ENCODE results near the gene MAOA. TPM values are rescaled to one million over a fixed set of nuclear protein-coding genes. Genes with fewer than 3 reads are reported as not detected.

Gene MAOA
- total RNA-seq, 2 experiments from 2014 or later, result 0.60 to 1.9 TPM

- ATAC-seq (no peak), DNase-seq (no peak)
- ChIA-PET POLR2A (no interaction called here), CTCF (no interaction called here)
- TF ChIP-seq CTCF (IDR thresholded peaks at IDR 0.05), result no peak
- no peaks in the 10 kb centered on the region for H3K9me3 Mint-ChIP-seq
- H3K4me3 Mint-ChIP-seq, result no peak overlapping the region
- no peaks in the 10 kb centered on the region for H3K4me1 Mint-ChIP-seq (ENCODE audit: low read depth)
- H3K36me3 Mint-ChIP-seq (ENCODE audit: low read depth), result no peaks in the 10 kb centered on the region
- H3K27ac Mint-ChIP-seq, result no peak overlapping the region
- intact Hi-C loops (cut with micrococcal nuclease), result no loop called here
- H3K27me3 Mint-ChIP-seq, result no peaks in the 10 kb centered on the region
Observed at GRCh38 chrX:43676971-43677572, 21.0 kb downstream of the MAOA start.

- no peak overlapping the region for H3K27ac Mint-ChIP-seq
- POLR2A ChIA-PET, result no interaction called here
- H3K4me1 Mint-ChIP-seq (ENCODE audit: low read depth), result no peaks in the 10 kb centered on the region
- H3K4me3 Mint-ChIP-seq, result no peak overlapping the region
- no peaks in the 10 kb centered on the region for H3K9me3 Mint-ChIP-seq
- no peak for ATAC-seq
- H3K36me3 Mint-ChIP-seq (ENCODE audit: low read depth), result no peaks in the 10 kb centered on the region
- CTCF ChIA-PET, result no interaction called here
- no peak for TF ChIP-seq CTCF (IDR thresholded peaks at IDR 0.05)
- no peak for DNase-seq
- intact Hi-C loops (cut with micrococcal nuclease), result no loop called here
- no peaks in the 10 kb centered on the region for H3K27me3 Mint-ChIP-seq
Observed at GRCh38 chrX:43677993-43678392, 21.9 kb downstream of the MAOA start.

- Mint-ChIP-seq H3K36me3 (ENCODE audit: low read depth) (no peaks in the 10 kb centered on the region), H3K4me1 (ENCODE audit: low read depth) (no peaks in the 10 kb centered on the region), H3K4me3 (no peak overlapping the region), H3K27ac (no peak overlapping the region), H3K9me3 (no peaks in the 10 kb centered on the region), H3K27me3 (no peaks in the 10 kb centered on the region)
- DNase-seq (no peak), ATAC-seq (no peak)
- no peak for TF ChIP-seq CTCF (IDR thresholded peaks at IDR 0.05)
- POLR2A ChIA-PET, result no interaction called here
- intact Hi-C loops (cut with micrococcal nuclease), result no loop called here
- CTCF ChIA-PET, result no interaction called here
Observed at GRCh38 chrX:43679058-43679457, 23.0 kb downstream of the MAOA start.

GRCh38 chrX:43679778-43680177 lies 23.7 kb downstream of the MAOA start:
- ATAC-seq (no peak), DNase-seq (no peak)
- intact Hi-C loops (cut with micrococcal nuclease), result no loop called here
- Mint-ChIP-seq H3K4me3 (no peak overlapping the region), H3K27ac (no peak overlapping the region), H3K27me3 (no peaks in the 10 kb centered on the region), H3K4me1 (ENCODE audit: low read depth) (no peaks in the 10 kb centered on the region), H3K9me3 (no peaks in the 10 kb centered on the region), H3K36me3 (ENCODE audit: low read depth) (no peaks in the 10 kb centered on the region)
- TF ChIP-seq CTCF (IDR thresholded peaks at IDR 0.05), result no peak
- ChIA-PET CTCF (no interaction called here), POLR2A (no interaction called here)

GRCh38 chrX:43682726-43683125 lies 26.6 kb downstream of the MAOA start:
- ChIA-PET POLR2A (no interaction called here), CTCF (no interaction called here)
- no peaks in the 10 kb centered on the region for H3K4me1 Mint-ChIP-seq (ENCODE audit: low read depth)
- H3K9me3 Mint-ChIP-seq, result no peaks in the 10 kb centered on the region
- TF ChIP-seq CTCF (IDR thresholded peaks at IDR 0.05), result no peak
- no peaks in the 10 kb centered on the region for H3K27me3 Mint-ChIP-seq
- no peak overlapping the region for H3K27ac Mint-ChIP-seq
- no peaks in the 10 kb centered on the region for H3K36me3 Mint-ChIP-seq (ENCODE audit: low read depth)
- ATAC-seq (no peak), DNase-seq (no peak)
- H3K4me3 Mint-ChIP-seq, result no peak overlapping the region
- intact Hi-C loops (cut with micrococcal nuclease), result no loop called here
